GM12891 (cell line): Measurements from ENCODE around the gene COA1.

Source experiments
- DNase-seq: peaks from one replicate; pipeline ENCODE4 v3.0.0; 2011; ENCODE audit warnings: low spot score; ENCODE audit not compliant: insufficient read length
- FAIRE-seq: peaks from 2 replicates; lab custom pipeline; 2011; peaks lifted over from hg19 to GRCh38; lab: Jason Lieb, UNC
- PAX5 ChIP-seq: IDR thresholded peaks from 2 replicates; pipeline ENCODE4 v1.6.1; 2011; ENCODE audit warnings: low read length, moderate library complexity, mild to moderate bottlenecking; ENCODE audit not compliant: insufficient read depth, severe bottlenecking
- POLR2A ChIP-seq: IDR thresholded peaks from 2 replicates; pipeline ENCODE4 v1.6.1; 2011; ENCODE audit warnings: low read depth, low read length, control low read depth
- POLR2AphosphoS5 ChIP-seq: IDR thresholded peaks from 2 replicates; pipeline ENCODE4 v1.6.1; 2011; ENCODE audit warnings: low read depth, low read length, control low read depth
- POU2F2 ChIP-seq: IDR thresholded peaks from 2 replicates; pipeline ENCODE4 v1.6.1; 2011; ENCODE audit warnings: low read depth, mild to moderate bottlenecking, control low read depth, low read length, moderate library complexity
- SPI1 ChIP-seq: IDR thresholded peaks from 2 replicates; pipeline ENCODE4 v1.6.1; 2011; ENCODE audit warnings: low read depth, low read length, control low read depth
- TAF1 ChIP-seq: IDR thresholded peaks from 2 replicates; pipeline ENCODE4 v1.6.1; 2011; ENCODE audit warnings: low read depth, low read length, control low read depth

Gene COA1

GRCh38 chr7:43647339-43647672, 82.0 kb downstream of the COA1 start:
- no peak for FAIRE-seq
- no peak for TF ChIP-seq TAF1
- TF ChIP-seq POLR2A = no peak
- no peak for TF ChIP-seq SPI1
- TF ChIP-seq POLR2AphosphoS5 = no peak
- no peak for TF ChIP-seq POU2F2
- TF ChIP-seq PAX5 = no peak
- no peak for DNase-seq

- DNase-seq (no peak), FAIRE-seq (no peak)
- TF ChIP-seq POLR2AphosphoS5 (no peak), PAX5 (no peak), TAF1 (no peak), POU2F2 (no peak), POLR2A (no peak), SPI1 (no peak)
Measured at GRCh38 chr7:43646603-43647338, 82.6 kb downstream of the COA1 start.

GRCh38 chr7:43645699-43646226, 83.6 kb downstream of the COA1 start:
- no peak for TF ChIP-seq POU2F2
- TF ChIP-seq SPI1 = peak; percentile 56
- DNase-seq (no peak), FAIRE-seq (peak; percentile 5)

- FAIRE-seq = no peak
- no peak for DNase-seq
- TF ChIP-seq SPI1 (no peak), TAF1 (no peak), POLR2AphosphoS5 (no peak), POLR2A (no peak), POU2F2 (no peak), PAX5 (no peak)
Measured at GRCh38 chr7:43643846-43644245, 85.5 kb downstream of the COA1 start.

- FAIRE-seq (no peak), DNase-seq (no peak)
Measured at GRCh38 chr7:43642897-43643630, 86.3 kb downstream of the COA1 start.

GRCh38 chr7:43640679-43641078, 88.6 kb downstream of the COA1 start:
- TF ChIP-seq PAX5 = no peak
- no peak for TF ChIP-seq POU2F2
- no peak for TF ChIP-seq POLR2A
- no peak for TF ChIP-seq SPI1
- no peak for TF ChIP-seq TAF1
- no peak for TF ChIP-seq POLR2AphosphoS5
- no peak for DNase-seq
- FAIRE-seq = no peak

More at GRCh38 chr7:43642897-43643630, 86.3 kb downstream of the COA1 start:
- no peak for TF ChIP-seq POU2F2
- no peak for TF ChIP-seq SPI1
- no peak for TF ChIP-seq POLR2A

- TF ChIP-seq POLR2AphosphoS5 (0 out of 2 replicates have a peak, but pooled peaks have one; percentile 23), POU2F2 (no peak)
- DNase-seq (no peak), FAIRE-seq (no peak)
Measured at GRCh38 chr7:43639858-43640491, 89.3 kb downstream of the COA1 start.

GRCh38 chr7:43637114-43637806, 92.1 kb downstream of the COA1 start:
- FAIRE-seq (no peak), DNase-seq (no peak)
- no peak for TF ChIP-seq POU2F2
- TF ChIP-seq SPI1 = no peak
- no peak for TF ChIP-seq TAF1
- TF ChIP-seq POLR2A = peak; percentile 24; the same call in 1 of the 2 replicates
- TF ChIP-seq POLR2AphosphoS5 = 0 out of 2 replicates have a peak, but pooled peaks have one; percentile 21

GRCh38 chr7:43636093-43636492, 93.2 kb downstream of the COA1 start:
- DNase-seq = no peak
- TF ChIP-seq POU2F2 (no peak), POLR2AphosphoS5 (no peak), PAX5 (no peak), SPI1 (no peak), TAF1 (no peak), POLR2A (no peak)

GRCh38 chr7:43634384-43634783, 94.9 kb downstream of the COA1 start:
- FAIRE-seq (peak; percentile 50), DNase-seq (no peak)
- TF ChIP-seq SPI1 (no peak), POLR2A (peak; percentile 73), POLR2AphosphoS5 (peak; percentile 73; the same call in 1 of the 2 replicates)

More at GRCh38 chr7:43636093-43636492, 93.2 kb downstream of the COA1 start:
- FAIRE-seq = no peak
